Gastrocnemius medialis (tissue), 4 donors: ENCODE results near the gene LHX1. TPM values are rescaled to one million over a fixed set of nuclear protein-coding genes. Genes with fewer than 3 reads are reported as not detected.

Experiments
- ATAC-seq, 2 donors: fragments of 150-250 bp; one replicate each; pipeline ENCODE4 v1.9.1; 2016
- DNase-seq, 2 donors: peaks; one replicate each; pipeline ENCODE4 v3.0.0-alpha.2; 2019
- H3K27ac ChIP-seq, 4 donors: fragments of 200-600 bp; sonication (generic); 1 replicate in 1 of 4; 2 replicates in 3 of 4; pipeline ENCODE4 v1.5.1; 2016 to 2018; ENCODE audit warnings: mild to moderate bottlenecking in 2 of 4, moderate library complexity in 1 of 4
- H3K27me3 ChIP-seq, 3 donors: fragments of 200-600 bp; sonication (generic) in 2 of 3; 1 replicate in 1 of 3; 2 replicates in 2 of 3; pipeline versions ENCODE4 v1.5.1 to v1.6.0; 2016 to 2019; ENCODE audit warnings: mild to moderate bottlenecking in 1 of 3, moderate library complexity in 1 of 3
- H3K36me3 ChIP-seq, 2 donors: fragments of 200-600 bp; sonication (generic) in 1 of 2; one replicate each; pipeline ENCODE4 v1.5.1; 2017 to 2018
- H3K4me1 ChIP-seq, 2 donors: fragments of 200-600 bp; sonication (generic) in 1 of 2; one replicate each; pipeline ENCODE4 v1.5.1; 2016 to 2017; ENCODE audit warnings: mild to moderate bottlenecking in 2 of 2
- H3K4me3 ChIP-seq, 4 donors: fragments of 200-600 bp; sonication (generic) in 3 of 4; 1 replicate in 1 of 4; 2 replicates in 3 of 4; pipeline ENCODE4 v1.5.1; 2016 to 2019; ENCODE audit warnings: mild to moderate bottlenecking in 2 of 4
- H3K9me3 ChIP-seq, 3 donors: fragments of 200-600 bp; sonication (generic) in 2 of 3; 1 replicate in 1 of 3; 2 replicates in 2 of 3; pipeline ENCODE4 v1.5.1; 2016 to 2019
- CTCF ChIP-seq, 5 experiments: fragments of 450-650 bp in 3 of 5; fragments of 200-600 bp in 2 of 5; sonication (generic) in 2 of 5; IDR thresholded peaks in 4 of 5; conservative IDR thresholded peaks in 1 of 5; 1 replicate in 4 of 5; 2 replicates in 1 of 5; pipeline ENCODE4 v1.5.1; 2016 to 2019; ENCODE audit warnings: antibody characterized with exemption in 5 of 5, mild to moderate bottlenecking in 3 of 5, moderate library complexity in 3 of 5
- POLR2A ChIP-seq, 2 donors: fragments of 450-650 bp; IDR thresholded peaks; one replicate each; pipeline ENCODE4 v1.6.1; 2017; ENCODE audit warnings: antibody characterized with exemption in 2 of 2, mild to moderate bottlenecking in 2 of 2, moderate library complexity in 2 of 2
- in situ Hi-C, 4 donors: fragments of 200-750 bp; cut with MboI; loops; one replicate each; pipeline versions ENCODE4 v1.15.0 to v1.8.0; 2017; ENCODE audit warnings: low sequenced_read_pairs in 4 of 4
- intact Hi-C: fragments of 100-400 bp; cut with DNase I; formaldehyde crosslinking; loops from one replicate; pipeline ENCODE4 v1.15.1; 2023; ENCODE audit warnings: low total_unique reads
- total RNA-seq, 4 donors: library from RNA; depleted of rRNA; stranded (reverse); fragments of >200 nt; gene quantifications; one replicate each; pipeline versions ENCODE4 v1.1.0 to v1.2.3, GENCODE V29; 2016

Gene LHX1
- total RNA-seq, 4 donors from 2014 or later = not detected

DNA sequence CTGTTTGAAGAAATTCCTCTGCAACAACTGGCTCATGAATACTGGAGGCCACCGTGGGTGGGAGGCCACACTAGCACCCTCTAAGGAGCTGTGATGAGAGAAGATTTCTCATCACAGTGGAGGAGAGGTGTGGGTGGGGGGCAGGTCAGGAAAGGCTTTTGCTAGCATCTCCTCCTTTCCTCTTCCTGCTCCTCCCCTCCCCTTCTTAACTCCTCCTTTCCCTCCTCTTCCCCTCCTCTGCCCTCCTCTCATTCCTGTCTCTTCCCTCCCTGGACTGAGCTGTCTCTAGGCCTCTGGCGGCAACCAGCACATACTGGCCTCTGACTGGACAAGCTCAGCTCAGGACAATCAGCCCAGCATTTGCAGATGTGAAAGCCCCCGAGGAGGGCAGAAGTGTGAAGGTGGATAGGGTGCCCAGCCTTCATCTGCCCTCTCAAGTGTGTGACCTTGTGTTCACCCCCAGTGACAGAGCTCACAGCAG lies 19.0 kb upstream of the LHX1 start:
- no peaks in the 10 kb centered on the region for H3K9me3 ChIP-seq
- intact Hi-C loops (no loop called here), in situ Hi-C loops (loop anchor here in 1 of 4 donors (25.0 kb wide), 1 partner anchor 106 kb away; no protein-coding TSS in a partner anchor)
- peaks cover 18 to 31% (median 23%) of the 10 kb centered on the region in 3 donors for H3K27me3 ChIP-seq
- no peak overlapping the region for H3K27ac ChIP-seq
- no peak for DNase-seq
- TF ChIP-seq POLR2A (IDR thresholded peaks at IDR 0.05) = no peak
- no peak for TF ChIP-seq CTCF (IDR thresholded peaks at IDR 0.05 in 4 of 5, conservative IDR thresholded peaks at IDR 0.05 in 1 of 5)
- H3K36me3 ChIP-seq = no peaks in the 10 kb centered on the region
- ATAC-seq = no peak
- no peak overlapping the region for H3K4me3 ChIP-seq
- H3K4me1 ChIP-seq = no peaks in the 10 kb centered on the region

DNA sequence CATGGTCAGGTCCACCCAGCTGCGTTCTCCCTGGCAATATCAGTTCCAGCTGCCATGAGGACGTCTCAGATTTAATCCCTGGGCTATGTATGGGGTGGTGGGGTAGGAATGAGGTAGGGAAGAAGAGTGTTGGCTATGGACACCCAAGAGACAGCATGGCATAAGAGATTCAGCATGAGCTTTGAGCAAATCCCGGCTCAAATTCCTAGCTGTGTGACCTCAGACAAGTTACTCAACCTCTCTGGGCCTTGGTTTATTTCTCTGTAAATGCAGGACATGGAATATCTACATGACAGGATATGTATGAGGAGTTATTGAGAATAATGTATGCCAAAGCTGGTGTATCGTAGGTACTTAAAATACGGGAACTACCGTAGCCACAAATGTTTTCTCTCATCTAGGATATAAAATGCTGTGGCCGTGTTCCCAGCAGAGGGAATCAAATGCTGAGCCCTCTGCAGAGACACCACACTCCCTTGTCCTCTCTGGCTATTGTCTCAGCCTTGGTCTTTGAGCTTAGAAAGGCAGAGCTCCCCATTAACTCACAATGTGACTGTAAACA lies 17.8 kb upstream of the LHX1 start:
- Histone ChIP-seq H3K4me1 (no peaks in the 10 kb centered on the region), H3K9me3 (no peaks in the 10 kb centered on the region), H3K27ac (no peak overlapping the region), H3K27me3 (peaks cover 18 to 26% (median 23%) of the 10 kb centered on the region in 3 donors), H3K4me3 (no peak overlapping the region), H3K36me3 (no peaks in the 10 kb centered on the region)
- DNase-seq (no peak), ATAC-seq (no peak)
- TF ChIP-seq CTCF (IDR thresholded peaks at IDR 0.05 in 4 of 5, conservative IDR thresholded peaks at IDR 0.05 in 1 of 5) = no peak
- no peak for TF ChIP-seq POLR2A (IDR thresholded peaks at IDR 0.05)
- intact Hi-C loops = no loop called here
- in situ Hi-C loops = loop anchor here in 1 of 4 donors (25.0 kb wide), 1 partner anchor 107 kb away; no protein-coding TSS in a partner anchor

DNA sequence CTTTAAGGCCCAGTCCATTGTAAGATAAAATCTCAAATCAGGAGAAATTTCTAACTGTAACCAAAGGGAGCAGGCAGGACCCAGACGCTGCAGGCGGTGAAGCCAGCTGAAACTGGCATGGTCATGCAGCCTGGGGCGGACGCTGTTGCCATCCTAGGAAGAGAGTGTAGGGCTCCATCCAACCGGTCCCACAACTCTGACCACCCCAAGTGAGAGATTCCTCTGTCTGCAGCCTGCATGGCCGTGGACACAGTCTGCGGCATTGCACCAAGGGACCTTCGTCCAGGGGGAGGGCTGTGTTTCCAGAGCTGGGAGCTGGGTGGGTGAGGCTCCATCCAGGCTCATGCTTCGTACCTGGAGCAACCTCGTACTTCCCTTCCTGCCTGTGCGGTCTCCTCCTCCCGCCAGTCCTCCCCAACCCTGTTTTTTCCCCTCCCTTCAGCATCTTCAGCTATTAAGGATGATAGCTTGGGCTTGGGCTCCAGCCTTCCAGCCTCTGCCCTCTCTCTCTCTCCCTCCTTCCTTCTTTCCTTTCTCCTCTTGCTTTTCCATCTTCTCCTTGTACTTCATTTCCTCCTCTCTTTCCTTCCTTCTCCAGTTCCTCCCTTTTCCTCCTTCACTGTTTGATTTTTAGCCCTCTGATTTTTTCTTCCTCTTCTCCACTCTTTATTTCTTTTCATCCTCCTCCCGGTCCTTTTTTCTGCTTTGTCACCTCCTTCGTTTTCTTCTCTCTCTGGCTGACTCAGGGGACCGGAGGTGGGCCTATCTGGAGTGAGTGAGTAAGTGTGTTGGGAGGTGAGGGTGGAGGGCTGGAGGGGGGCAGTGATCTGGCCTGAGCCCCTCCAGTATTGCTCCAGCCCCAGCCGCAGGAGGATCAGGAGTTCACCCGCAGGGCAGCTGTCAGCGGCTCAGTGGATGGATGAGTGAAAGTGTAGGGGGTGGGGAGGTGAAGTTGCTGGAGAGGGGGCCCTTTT lies 17.0 kb upstream of the LHX1 start:
- Histone ChIP-seq H3K9me3 (no peaks in the 10 kb centered on the region), H3K27ac (no peak overlapping the region), H3K36me3 (no peaks in the 10 kb centered on the region), H3K4me1 (no peaks in the 10 kb centered on the region), H3K27me3 (peaks cover 18 to 23% (median 21%) of the 10 kb centered on the region in 3 donors), H3K4me3 (no peak overlapping the region)
- ATAC-seq (no peak), DNase-seq (no peak)
- no peak for TF ChIP-seq POLR2A (IDR thresholded peaks at IDR 0.05)
- in situ Hi-C loops = loop anchor here in 1 of 4 donors (25.0 kb wide), 1 partner anchor 108 kb away; no protein-coding TSS in a partner anchor
- intact Hi-C loops = no loop called here

GRCh38 chr17:36921095-36921851 lies 16.0 kb upstream of the LHX1 start:
- in situ Hi-C loops (loop anchor here in 1 of 4 donors (25.0 kb wide), 1 partner anchor 109 kb away; no protein-coding TSS in a partner anchor), intact Hi-C loops (no loop called here)
- no peak overlapping the region for H3K27ac ChIP-seq
- H3K4me1 ChIP-seq = no peaks in the 10 kb centered on the region
- no peaks in the 10 kb centered on the region for H3K9me3 ChIP-seq
- no peak for DNase-seq
- H3K27me3 ChIP-seq = peaks cover 18 to 23% (median 21%) of the 10 kb centered on the region in 3 donors
- no peak for TF ChIP-seq CTCF (IDR thresholded peaks at IDR 0.05 in 4 of 5, conservative IDR thresholded peaks at IDR 0.05 in 1 of 5)
- no peak for TF ChIP-seq POLR2A (IDR thresholded peaks at IDR 0.05)
- ATAC-seq = no peak
- H3K36me3 ChIP-seq = no peaks in the 10 kb centered on the region
- H3K4me3 ChIP-seq = no peak overlapping the region
